ENCODE results near the gene GRIK4.
"Not testable (repeated sequence)": the region's sequence is repeated elsewhere in the genome, so short reads cannot be mapped to it uniquely, and the experiment has no call there.

Gene GRIK4

GRCh38 chr11:121029813-121030445 is 518.4 kb downstream of the GRIK4 start:
- DNase-seq = no peak

- DNase-seq = no peak
Measured at GRCh38 chr11:121031167-121031566, 519.6 kb downstream of the GRIK4 start.

GRCh38 chr11:121031648-121032047 is 520.1 kb downstream of the GRIK4 start:
- DNase-seq = not testable (repeated sequence)

- DNase-seq = no peak
Measured at GRCh38 chr11:121032546-121032945, 521.0 kb downstream of the GRIK4 start.

GRCh38 chr11:121033635-121034034 is 522.1 kb downstream of the GRIK4 start:
- no peak for DNase-seq

GRCh38 chr11:121035169-121035755 is 523.7 kb downstream of the GRIK4 start:
- no peak for DNase-seq

- DNase-seq = no peak
Measured at GRCh38 chr11:121035780-121036179, 524.2 kb downstream of the GRIK4 start.

GRCh38 chr11:121037016-121037415 is 525.5 kb downstream of the GRIK4 start:
- DNase-seq = no peak

Measured in activated CD4-positive, alpha-beta T cell treated with anti-CD3 and anti-CD28 coated beads, Interleukin-2, amount 50 U/mL, for 1 hour (primary cell).